Neural cell (in vitro differentiated cells): Measurements from ENCODE around the gene CENPX. TPM values are rescaled to one million over a fixed set of nuclear protein-coding genes. Genes with fewer than 3 reads are reported as not detected.

Experiments used
- H2AFZ ChIP-seq: fragments of 200-600, 300-800 bp; sonication (generic), shearing (Covaris generic); 2 replicates; pipeline ENCODE4 v1.6.0; 2014; ENCODE audit warnings: low read depth, mild to moderate bottlenecking, antibody characterized with exemption, low read length, moderate library complexity
- H3F3A ChIP-seq: fragments of 200-600 bp; shearing (Covaris generic); 2 replicates; pipeline ENCODE4 v1.6.1; 2016; ENCODE audit warnings: mild to moderate bottlenecking, moderate library complexity, mixed read lengths, antibody characterized with exemption, low read length; ENCODE audit not compliant: insufficient read depth, poor library complexity, severe bottlenecking
- H3K27ac ChIP-seq: fragments of 200-600, 300-800 bp; sonication (generic), shearing (Covaris generic); 2 replicates; pipeline ENCODE4 v1.5.1; 2014; ENCODE audit warnings: mild to moderate bottlenecking, low read length, moderate library complexity
- H3K27me3 ChIP-seq: fragments of 300-800, 200-600 bp; sonication (generic), shearing (Covaris generic); 2 replicates; pipeline ENCODE4 v1.6.0; 2014; ENCODE audit warnings: mild to moderate bottlenecking, low read depth, low read length, moderate library complexity; ENCODE audit not compliant: insufficient read depth
- H3K36me3 ChIP-seq: fragments of 300-800, 200-600 bp; sonication (generic), shearing (Covaris generic); 2 replicates; pipeline ENCODE4 v1.5.1; 2014; ENCODE audit warnings: mild to moderate bottlenecking, antibody characterized with exemption, low read length, moderate library complexity; ENCODE audit not compliant: insufficient read depth
- H3K4me2 ChIP-seq: fragments of 300-800, 200-600 bp; sonication (generic), shearing (Covaris generic); 2 replicates; pipeline ENCODE4 v1.6.0; 2014; ENCODE audit warnings: mild to moderate bottlenecking, low read length
- H3K4me3 ChIP-seq: fragments of 300-800, 200-600 bp; sonication (generic), shearing (Covaris generic); 2 replicates; pipeline ENCODE4 v1.5.1; 2014; ENCODE audit warnings: mild to moderate bottlenecking, low read length, moderate library complexity
- H3K79me2 ChIP-seq: fragments of 200-600 bp; shearing (Covaris generic); replicated peaks from 2 replicates; pipeline ENCODE4 v1.6.0; 2014; ENCODE audit warnings: mild to moderate bottlenecking, low read length, moderate library complexity; ENCODE audit not compliant: insufficient read depth
- H3K9ac ChIP-seq: fragments of 300-800, 200-600 bp; sonication (generic), shearing (Covaris generic); 2 replicates; pipeline ENCODE4 v1.6.1; 2016; ENCODE audit warnings: mild to moderate bottlenecking, low read length, mixed read lengths
- H3K9me2 ChIP-seq: fragments of 200-600 bp; shearing (Covaris generic); 2 replicates; pipeline ENCODE4 v1.6.1; 2016; ENCODE audit warnings: mild to moderate bottlenecking, low read length, mixed read lengths; ENCODE audit not compliant: insufficient read depth
- H3K9me3 ChIP-seq: fragments of 200-600, 300-800 bp; sonication (generic), shearing (Covaris generic); 2 replicates; pipeline ENCODE4 v1.6.1; 2016; ENCODE audit warnings: mild to moderate bottlenecking, mixed run types, low read length, moderate library complexity, mixed read lengths
- H4K20me1 ChIP-seq: fragments of 200-600 bp; shearing (Covaris generic); 2 replicates; pipeline ENCODE4 v1.6.1; 2016; ENCODE audit warnings: mild to moderate bottlenecking, mixed run types; ENCODE audit not compliant: insufficient read depth
- CTCF ChIP-seq: fragments of 450-650 bp; IDR thresholded peaks from 2 replicates; pipeline ENCODE4 v1.5.1; 2014; ENCODE audit warnings: antibody characterized with exemption, mild to moderate bottlenecking, moderate library complexity; ENCODE audit not compliant: poor library complexity, severe bottlenecking
- EP300 ChIP-seq: fragments of 450-650 bp; conservative IDR thresholded peaks from 2 replicates; pipeline ENCODE4 v1.6.1; 2014; ENCODE audit warnings: antibody characterized with exemption, mild to moderate bottlenecking, moderate library complexity; ENCODE audit not compliant: poor library complexity, severe bottlenecking
- EZH2 ChIP-seq: fragments of 200-600, 300-800 bp; shearing (Covaris generic), sonication (generic); IDR thresholded peaks from 2 replicates; pipeline ENCODE4 v1.6.1; 2014; ENCODE audit warnings: antibody characterized with exemption, low read length, borderline replicate concordance, mild to moderate bottlenecking; ENCODE audit not compliant: insufficient read depth, poor library complexity, severe bottlenecking
- MXI1 ChIP-seq: fragments of 450-650 bp; conservative IDR thresholded peaks from 2 replicates; pipeline ENCODE4 v1.6.1; 2014; ENCODE audit warnings: antibody characterized with exemption, mild to moderate bottlenecking; ENCODE audit not compliant: poor library complexity, severe bottlenecking
- POLR2AphosphoS5 ChIP-seq: IDR thresholded peaks from 2 replicates; pipeline ENCODE4 v1.6.1; 2012
- RAD21 ChIP-seq: fragments of 450-650 bp; conservative IDR thresholded peaks from 2 replicates; pipeline ENCODE4 v1.6.1; 2014; ENCODE audit warnings: antibody characterized with exemption, mild to moderate bottlenecking, moderate library complexity
- REST ChIP-seq: IDR thresholded peaks from 2 replicates; pipeline ENCODE4 v1.6.1; 2012; ENCODE audit warnings: borderline replicate concordance
- SMC3 ChIP-seq: fragments of 450-650 bp; conservative IDR thresholded peaks from 2 replicates; pipeline ENCODE4 v1.6.1; 2014; ENCODE audit warnings: antibody characterized with exemption, mild to moderate bottlenecking, moderate library complexity; ENCODE audit not compliant: poor library complexity
- TAF1 ChIP-seq: IDR thresholded peaks from 2 replicates; pipeline ENCODE4 v1.6.1; 2012; ENCODE audit warnings: low read depth
- polyA plus RNA-seq: library from polyadenylated mRNA; depleted of rRNA; stranded (reverse); fragments of >200 nt; gene quantifications from 2 replicates; pipeline ENCODE4 v1.2.3, GENCODE V29; 2014

Gene CENPX
- polyA plus RNA-seq, 1 donor from 2014 or later = 205 TPM

- H3K9me2 ChIP-seq = no peaks in the 10 kb centered on the region
- no peak overlapping the region for H3K4me3 ChIP-seq
- H4K20me1 ChIP-seq = no peaks in the 10 kb centered on the region
- H3K27me3 ChIP-seq = no peaks in the 10 kb centered on the region
- H3K4me2 ChIP-seq = no peak overlapping the region
- no peak overlapping the region for H3K9ac ChIP-seq
- H2AFZ ChIP-seq = no peak overlapping the region
- TF ChIP-seq POLR2AphosphoS5 (no peak), TAF1 (no peak), MXI1 (no peak), EZH2 (no peak), SMC3 (no peak), RAD21 (no peak), CTCF (no peak), REST (no peak), EP300 (no peak)
- no peaks in the 10 kb centered on the region for H3F3A ChIP-seq
- H3K9me3 ChIP-seq = no peaks in the 10 kb centered on the region
- no peaks in the 10 kb centered on the region for H3K79me2 ChIP-seq
- H3K36me3 ChIP-seq = no peaks in the 10 kb centered on the region
- no peak overlapping the region for H3K27ac ChIP-seq
Observed at GRCh38 chr17:81996757-81997441, 25.8 kb downstream of the CENPX start.

GRCh38 chr17:81996232-81996756 lies 26.4 kb downstream of the CENPX start:
- H4K20me1 ChIP-seq = no peaks in the 10 kb centered on the region

More at GRCh38 chr17:81996232-81996756, 26.4 kb downstream of the CENPX start:
- no peaks in the 10 kb centered on the region for H3K9me3 ChIP-seq
- TF ChIP-seq RAD21 = no peak
- TF ChIP-seq MXI1 = no peak
- no peak for TF ChIP-seq SMC3
- no peak for TF ChIP-seq REST
- TF ChIP-seq TAF1 = no peak
- no peak for TF ChIP-seq CTCF
- no peak for TF ChIP-seq POLR2AphosphoS5
- TF ChIP-seq EZH2 = no peak
- no peak for TF ChIP-seq EP300
- no peaks in the 10 kb centered on the region for H3K36me3 ChIP-seq
- H3K9me2 ChIP-seq = no peaks in the 10 kb centered on the region
- H3F3A ChIP-seq = no peaks in the 10 kb centered on the region
- H3K9ac ChIP-seq = no peak overlapping the region
- no peak overlapping the region for H2AFZ ChIP-seq
- H3K27me3 ChIP-seq = no peaks in the 10 kb centered on the region
- H3K4me2 ChIP-seq = no peak overlapping the region
- no peaks in the 10 kb centered on the region for H3K79me2 ChIP-seq
- H3K27ac ChIP-seq = no peak overlapping the region
- no peak overlapping the region for H3K4me3 ChIP-seq
